GM08714 (cell line): ENCODE measurements around the gene PSMA7.
"Not testable (repeated sequence)": the region's sequence is repeated elsewhere in the genome, so short reads cannot be mapped to it uniquely, and the experiment has no call there.

Experiments used
- H3K4me3 ChIP-seq: fragments of 200-500 bp; sonication (Bioruptor generic); 2 replicates; pipeline ENCODE4 v1.5.1; 2014; ENCODE audit warnings: mild to moderate bottlenecking, low read length, inconsistent platforms
- ZNF274 ChIP-seq: IDR thresholded peaks from 2 replicates; pipeline ENCODE4 v1.6.1; 2012; ENCODE audit warnings: mild to moderate bottlenecking, low read depth, low read length

Gene PSMA7

GRCh38 chr20:62118113-62119043 is 24.8 kb downstream of the PSMA7 start:
- no peak overlapping the region for H3K4me3 ChIP-seq

DNA sequence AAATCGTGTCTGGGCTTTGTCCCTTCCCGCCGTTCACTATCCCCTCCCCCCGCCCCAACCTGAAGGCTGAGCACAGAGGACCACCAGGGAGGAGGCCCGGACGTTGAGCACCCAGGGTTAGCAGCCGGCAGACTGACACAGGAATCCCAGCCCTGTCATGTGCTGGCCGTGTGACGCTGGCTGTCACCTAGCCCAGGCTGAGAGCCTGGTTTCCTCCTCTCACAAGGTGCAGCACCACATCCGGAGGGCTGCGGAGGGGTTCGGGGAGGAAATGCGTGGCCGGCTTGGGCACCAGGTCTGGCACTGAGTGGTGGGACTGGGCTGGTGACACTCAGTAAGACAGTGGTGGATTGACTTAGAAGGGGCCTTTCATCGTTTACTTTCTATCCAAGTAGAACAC is 25.5 kb downstream of the PSMA7 start:
- TF ChIP-seq ZNF274, result no peak
- H3K4me3 ChIP-seq, result no peak overlapping the region

More at GRCh38 chr20:62118113-62119043, 24.8 kb downstream of the PSMA7 start:
- no peak for TF ChIP-seq ZNF274

DNA sequence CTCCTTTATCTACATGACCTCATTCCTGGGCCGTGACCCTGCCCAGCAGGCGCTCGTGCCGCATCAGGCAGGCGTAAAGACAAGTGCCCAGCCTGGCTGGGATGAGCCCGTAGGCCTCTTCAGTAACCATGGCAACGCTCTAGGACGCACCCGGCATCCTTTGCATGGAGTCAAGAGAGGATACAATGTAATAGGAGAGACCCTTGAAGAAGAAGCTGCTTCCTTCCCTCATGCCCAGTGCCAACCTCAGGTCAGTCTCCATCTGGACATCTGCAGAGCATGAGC is 25.9 kb downstream of the PSMA7 start:
- no peak for TF ChIP-seq ZNF274
- H3K4me3 ChIP-seq, result no peak overlapping the region

- no peak overlapping the region for H3K4me3 ChIP-seq
- TF ChIP-seq ZNF274, result no peak
Observed at GRCh38 chr20:62116558-62117361, 26.4 kb downstream of the PSMA7 start.

- H3K4me3 ChIP-seq, result not testable (repeated sequence)
Observed at GRCh38 chr20:62115800-62116407, 27.3 kb downstream of the PSMA7 start.

DNA sequence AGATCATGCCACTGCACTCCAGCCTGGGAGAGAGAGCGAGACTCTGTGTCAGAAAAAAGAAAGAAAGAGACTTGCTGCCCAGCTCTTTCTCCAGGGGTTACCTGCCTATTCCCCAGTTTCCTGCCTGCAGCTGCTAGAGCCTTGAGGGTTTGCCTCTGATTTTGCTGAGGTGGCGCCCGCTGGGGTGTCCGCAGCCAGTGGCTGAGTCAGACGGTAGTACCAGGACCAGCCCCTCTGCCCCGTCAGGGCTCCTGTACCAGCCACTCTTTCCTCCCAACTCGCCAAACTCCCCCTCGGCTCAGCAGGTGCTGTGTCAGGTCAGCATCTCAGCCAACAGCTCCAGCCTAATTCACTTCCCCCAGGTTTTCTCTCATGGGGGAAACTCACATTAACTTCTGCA is 28.3 kb downstream of the PSMA7 start:
- H3K4me3 ChIP-seq, result no peak overlapping the region
- TF ChIP-seq ZNF274, result no peak

- peak; percentile 51; the same call in 1 of the 2 replicates for TF ChIP-seq ZNF274
- H3K4me3 ChIP-seq, result no peak overlapping the region
Observed at GRCh38 chr20:62112368-62112767, 30.8 kb downstream of the PSMA7 start.

DNA sequence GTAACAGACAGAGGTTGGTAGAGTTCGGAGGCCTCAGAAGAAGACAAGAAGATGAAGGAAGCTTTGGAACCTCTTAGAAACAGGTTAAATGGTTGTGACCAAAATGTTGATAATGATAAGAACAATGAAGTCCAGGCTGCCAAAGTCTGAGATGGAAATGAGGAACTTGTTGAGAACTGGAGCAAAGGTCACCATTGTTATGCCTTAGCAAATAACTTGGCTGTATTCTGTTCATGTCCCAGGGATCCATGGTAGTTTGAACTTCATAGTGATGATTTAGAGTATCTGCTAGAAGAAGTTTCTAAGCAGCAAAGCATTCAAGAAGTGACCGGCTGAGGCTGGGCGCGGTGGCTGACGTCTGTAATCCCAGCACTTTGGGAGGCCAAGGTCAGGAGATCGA is 32.0 kb downstream of the PSMA7 start:
- TF ChIP-seq ZNF274, result no peak
- H3K4me3 ChIP-seq, result no peak overlapping the region

DNA sequence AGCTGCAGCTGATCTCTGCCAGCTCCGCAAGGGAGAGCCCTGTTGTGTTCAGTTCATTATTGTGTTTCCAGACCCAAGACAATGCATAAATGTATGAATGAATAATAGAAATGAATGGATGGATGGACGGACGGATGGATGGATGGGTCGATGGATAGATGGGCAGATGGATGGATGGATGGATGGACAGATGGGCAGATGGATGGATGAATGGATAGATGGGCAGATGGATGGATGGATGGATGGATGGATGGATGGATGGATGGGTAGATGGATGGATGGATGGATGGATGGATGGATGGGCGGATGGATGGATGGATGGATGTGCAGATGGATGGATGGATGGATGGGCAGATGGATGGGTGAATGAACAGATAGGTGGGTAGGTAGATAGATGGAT is 37.6 kb downstream of the PSMA7 start:
- no peak overlapping the region for H3K4me3 ChIP-seq
- no peak for TF ChIP-seq ZNF274

DNA sequence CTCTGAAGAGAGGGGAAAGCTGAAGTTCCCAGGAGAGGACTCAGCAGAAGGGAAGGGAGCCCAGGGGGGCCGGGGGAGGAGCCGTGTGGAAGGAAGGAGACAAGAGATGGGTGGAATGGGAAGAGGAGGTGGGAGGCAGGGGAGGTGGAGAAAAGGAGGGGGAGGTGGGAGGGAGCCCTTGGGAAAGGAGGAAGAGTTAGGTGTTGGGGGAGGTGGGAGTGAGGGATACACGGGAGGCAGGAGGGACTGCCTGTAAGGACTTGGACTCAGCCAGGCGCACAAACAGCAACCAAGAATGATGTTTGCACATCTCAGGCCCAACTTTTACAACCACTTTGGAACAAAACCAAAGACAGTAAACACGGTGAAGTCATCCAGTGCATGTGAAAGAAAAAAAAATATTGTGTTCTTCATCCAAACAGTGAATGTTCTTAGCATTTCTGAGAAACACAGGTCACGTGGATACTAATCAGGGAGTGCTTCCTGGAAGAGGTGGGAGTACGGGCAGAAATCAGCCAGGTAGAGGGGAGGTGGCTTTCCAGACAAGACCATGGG is 38.3 kb downstream of the PSMA7 start:
- no peak for TF ChIP-seq ZNF274
- H3K4me3 ChIP-seq, result no peak overlapping the region

- H3K4me3 ChIP-seq, result no peak overlapping the region
- no peak for TF ChIP-seq ZNF274
Observed at GRCh38 chr20:62104234-62104789, 38.9 kb downstream of the PSMA7 start.

- no peak for TF ChIP-seq ZNF274
- no peak overlapping the region for H3K4me3 ChIP-seq
Observed at GRCh38 chr20:62103508-62104233, 39.5 kb downstream of the PSMA7 start.

GRCh38 chr20:62101078-62101477 is 42.1 kb downstream of the PSMA7 start:
- TF ChIP-seq ZNF274, result no peak
- no peak overlapping the region for H3K4me3 ChIP-seq
